ENCODE results near the gene MGST2.
A peak's percentile ranks its signal among the peaks of the same experiment; 100 is the strongest.

The MGST2 gene

GRCh38 chr4:139642364-139642763 is 23.3 kb upstream of the MGST2 start:
- Histone ChIP-seq H3K27ac (no peak overlapping the region), H3K36me3 (no peaks in the 10 kb centered on the region), H3K27me3 (no peaks in the 10 kb centered on the region), H3K4me1 (no peaks in the 10 kb centered on the region), H3K9me3 (peaks cover 26% of the 10 kb centered on the region), H3K4me3 (no peak overlapping the region), H3K4me2 (no peak overlapping the region), H4K20me1 (no peaks in the 10 kb centered on the region), H3K9ac (no peak overlapping the region)
- no peak for TF ChIP-seq Cebpa-rat (IDR thresholded peaks at IDR 0.05)

DNA sequence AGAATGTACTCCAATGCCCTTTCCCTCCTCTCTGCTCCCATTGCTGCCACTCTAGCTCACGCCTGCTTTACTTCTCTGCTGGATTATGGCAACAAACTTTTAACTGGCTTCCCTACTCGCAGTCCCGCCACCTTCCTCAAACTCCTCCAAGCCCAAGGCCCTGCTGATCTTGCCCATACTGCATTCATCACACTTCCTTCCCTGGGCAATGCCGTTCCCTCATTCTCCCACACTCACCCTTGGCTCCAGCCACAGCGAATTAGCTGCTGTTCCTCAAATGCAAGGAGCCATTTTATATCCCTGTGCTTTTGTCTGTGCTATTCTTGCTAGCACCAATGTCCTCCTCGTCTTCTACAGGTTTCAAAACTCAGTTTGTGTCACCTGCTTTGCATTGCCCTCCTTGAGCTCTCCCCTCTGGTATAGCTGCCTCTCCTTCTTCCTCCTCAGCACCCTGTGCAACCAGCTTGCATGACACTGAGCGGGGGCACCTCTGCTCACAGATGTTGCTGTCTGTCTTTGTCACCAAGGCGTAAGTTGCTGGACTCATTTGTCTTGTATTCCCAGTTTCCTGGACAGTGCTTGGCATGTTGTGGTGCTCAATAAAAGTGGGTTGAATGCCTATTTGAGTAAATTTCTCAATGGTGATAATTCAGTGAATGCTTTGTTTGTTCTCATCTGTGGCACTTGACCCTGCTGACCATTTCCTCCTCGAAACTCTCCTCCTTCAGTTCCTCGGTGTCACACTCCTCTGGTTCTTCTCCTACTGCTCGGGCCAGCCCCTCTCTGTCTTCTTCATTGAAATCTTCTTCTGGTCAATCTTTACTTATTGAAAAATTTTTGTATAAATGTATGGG is 22.4 kb upstream of the MGST2 start:
- H3K4me1 ChIP-seq, result no peaks in the 10 kb centered on the region
- no peak overlapping the region for H3K9ac ChIP-seq
- H3K27ac ChIP-seq, result no peak overlapping the region
- no peaks in the 10 kb centered on the region for H3K36me3 ChIP-seq
- H3K4me2 ChIP-seq, result no peak overlapping the region
- peaks cover 17% of the 10 kb centered on the region for H3K9me3 ChIP-seq
- no peaks in the 10 kb centered on the region for H3K27me3 ChIP-seq
- no peaks in the 10 kb centered on the region for H4K20me1 ChIP-seq
- no peak for TF ChIP-seq Cebpa-rat (IDR thresholded peaks at IDR 0.05)
- H3K4me3 ChIP-seq, result no peak overlapping the region

- Histone ChIP-seq H3K27ac (no peak overlapping the region), H3K9me3 (no peaks in the 10 kb centered on the region), H3K27me3 (no peaks in the 10 kb centered on the region), H4K20me1 (no peaks in the 10 kb centered on the region), H3K36me3 (no peaks in the 10 kb centered on the region), H3K9ac (no peak overlapping the region), H3K4me2 (no peak overlapping the region), H3K4me3 (no peak overlapping the region), H3K4me1 (no peaks in the 10 kb centered on the region)
- no peak for TF ChIP-seq Cebpa-rat (IDR thresholded peaks at IDR 0.05)
Measured at GRCh38 chr4:139645458-139645857, 20.2 kb upstream of the MGST2 start.

DNA sequence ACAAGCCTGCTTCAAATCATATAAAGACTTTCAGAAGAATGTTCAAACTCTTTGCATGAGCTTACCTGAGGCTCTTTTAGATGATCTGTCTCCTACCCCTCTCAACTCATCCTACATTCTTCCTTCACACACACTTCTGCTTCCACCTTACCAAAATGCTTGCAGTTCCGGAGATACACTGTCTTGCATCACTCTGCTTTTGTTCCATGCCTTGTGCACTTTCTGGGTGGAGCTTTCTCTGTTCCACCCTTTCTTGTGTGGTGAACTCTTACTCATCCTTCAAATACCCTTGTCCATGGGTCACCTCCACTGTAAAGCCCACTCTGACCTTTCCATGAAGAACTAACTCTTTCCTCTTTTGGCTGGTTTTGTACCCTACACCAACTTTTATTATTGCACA is 18.4 kb upstream of the MGST2 start:
- Histone ChIP-seq H3K4me2 (no peak overlapping the region), H3K4me1 (peaks cover 5% of the 10 kb centered on the region; the same call in 1 of the 2 replicates), H3K27ac (no peak overlapping the region), H3K9ac (no peak overlapping the region), H3K36me3 (no peaks in the 10 kb centered on the region), H3K4me3 (no peak overlapping the region), H4K20me1 (no peaks in the 10 kb centered on the region), H3K9me3 (no peaks in the 10 kb centered on the region), H3K27me3 (no peaks in the 10 kb centered on the region)
- TF ChIP-seq Cebpa-rat (IDR thresholded peaks at IDR 0.05), result no peak

GRCh38 chr4:139647952-139648351 is 17.7 kb upstream of the MGST2 start:
- H3K9me3 ChIP-seq, result no peaks in the 10 kb centered on the region
- no peaks in the 10 kb centered on the region for H4K20me1 ChIP-seq
- H3K27me3 ChIP-seq, result no peaks in the 10 kb centered on the region
- no peak overlapping the region for H3K4me2 ChIP-seq
- peaks cover 5% of the 10 kb centered on the region; the same call in 1 of the 2 replicates for H3K4me1 ChIP-seq
- TF ChIP-seq Cebpa-rat (IDR thresholded peaks at IDR 0.05), result no peak
- H3K36me3 ChIP-seq, result no peaks in the 10 kb centered on the region
- H3K27ac ChIP-seq, result no peak overlapping the region
- H3K4me3 ChIP-seq, result no peak overlapping the region
- H3K9ac ChIP-seq, result no peak overlapping the region

DNA sequence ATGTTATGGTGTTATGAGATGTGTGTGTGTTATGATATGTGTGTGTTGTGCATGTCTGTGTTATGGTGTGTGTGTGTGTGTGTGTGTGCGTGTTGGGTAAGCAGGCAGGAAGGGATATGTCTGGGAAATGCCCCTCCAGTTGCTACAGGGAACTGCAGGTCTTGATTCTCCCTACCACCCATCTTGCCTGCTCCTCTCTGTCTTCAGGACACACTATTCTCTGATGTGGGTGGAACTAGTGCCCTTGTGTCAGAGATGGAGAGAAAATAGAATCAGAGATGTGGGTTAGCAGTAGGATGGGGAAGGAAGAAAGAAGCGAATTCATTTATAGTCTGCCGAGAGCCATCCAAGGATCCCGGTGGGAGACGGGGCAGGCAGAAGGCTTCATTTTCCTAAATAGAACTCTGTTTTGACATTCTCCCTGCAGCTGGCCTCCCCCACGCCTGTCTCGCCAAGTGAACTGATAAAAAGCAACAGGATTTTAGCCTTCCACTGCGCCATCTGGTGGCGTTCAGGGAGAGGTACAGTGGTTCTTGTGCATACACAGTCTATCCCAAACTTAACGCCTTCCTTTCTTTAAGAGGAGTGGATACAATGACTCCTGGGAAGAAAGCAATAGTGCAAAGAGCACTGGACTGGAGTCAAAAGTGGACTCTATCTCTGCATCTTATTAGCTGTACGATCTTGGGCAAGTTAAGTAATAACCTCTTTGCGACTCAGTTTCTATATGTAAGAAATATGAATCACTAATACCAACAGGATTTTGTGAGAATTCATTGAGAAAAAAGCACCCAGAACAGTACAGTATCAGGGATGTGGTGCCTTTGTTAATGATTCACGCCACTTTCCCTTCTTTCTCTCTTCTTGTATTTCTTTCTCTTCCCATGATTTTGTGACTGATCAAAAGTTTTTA is 14.1 kb upstream of the MGST2 start:
- Histone ChIP-seq H3K4me1 (peaks cover 5% of the 10 kb centered on the region; the same call in 1 of the 2 replicates), H3K4me2 (peak overlapping the region; percentile 54), H3K4me3 (no peak overlapping the region), H3K9me3 (no peaks in the 10 kb centered on the region), H3K27ac (no peak overlapping the region), H3K9ac (no peak overlapping the region), H3K27me3 (no peaks in the 10 kb centered on the region), H3K36me3 (no peaks in the 10 kb centered on the region), H4K20me1 (no peaks in the 10 kb centered on the region)
- no peak for TF ChIP-seq Cebpa-rat (IDR thresholded peaks at IDR 0.05)

GRCh38 chr4:139654516-139654915 is 11.1 kb upstream of the MGST2 start:
- H4K20me1 ChIP-seq, result no peaks in the 10 kb centered on the region
- H3K9me3 ChIP-seq, result no peaks in the 10 kb centered on the region
- H3K4me3 ChIP-seq, result no peak overlapping the region
- H3K4me1 ChIP-seq, result peaks cover 12% of the 10 kb centered on the region; the same call in 1 of the 2 replicates
- no peaks in the 10 kb centered on the region for H3K27me3 ChIP-seq
- TF ChIP-seq Cebpa-rat (IDR thresholded peaks at IDR 0.05), result no peak
- no peak overlapping the region for H3K9ac ChIP-seq
- H3K36me3 ChIP-seq, result no peaks in the 10 kb centered on the region
- no peak overlapping the region for H3K4me2 ChIP-seq
- no peak overlapping the region for H3K27ac ChIP-seq

- H3K27me3 ChIP-seq, result no peaks in the 10 kb centered on the region
- H3K36me3 ChIP-seq, result no peaks in the 10 kb centered on the region
- H3K9ac ChIP-seq, result no peak overlapping the region
- H3K4me1 ChIP-seq, result peaks cover 12% of the 10 kb centered on the region; the same call in 1 of the 2 replicates
- no peak for TF ChIP-seq Cebpa-rat (IDR thresholded peaks at IDR 0.05)
- no peaks in the 10 kb centered on the region for H4K20me1 ChIP-seq
- H3K9me3 ChIP-seq, result no peaks in the 10 kb centered on the region
- no peak overlapping the region for H3K4me2 ChIP-seq
- no peak overlapping the region for H3K27ac ChIP-seq
- no peak overlapping the region for H3K4me3 ChIP-seq
Measured at GRCh38 chr4:139655116-139655515, 10.5 kb upstream of the MGST2 start.

GRCh38 chr4:139656614-139657486 is 8.8 kb upstream of the MGST2 start:
- Histone ChIP-seq H4K20me1 (no peaks in the 10 kb centered on the region), H3K27me3 (no peaks in the 10 kb centered on the region), H3K4me3 (no peak overlapping the region), H3K9me3 (no peaks in the 10 kb centered on the region), H3K4me1 (peaks cover 7% of the 10 kb centered on the region; the same call in 1 of the 2 replicates), H3K36me3 (no peaks in the 10 kb centered on the region), H3K9ac (no peak overlapping the region), H3K4me2 (peak overlapping the region; percentile 29), H3K27ac (no peak overlapping the region)
- no peak for TF ChIP-seq Cebpa-rat (IDR thresholded peaks at IDR 0.05)
